WERI-Rb-1 (cell line): ENCODE measurements around the gene VIP.

Experiments
- DNase-seq: peaks from one replicate; pipeline ENCODE4 v3.0.0-alpha.2; 2020
- H3K27ac ChIP-seq: fragments of 250-450 bp; sonication (Bioruptor Pico); 2 replicates; pipeline ENCODE4 v1.5.1; 2020; ENCODE audit warnings: mild to moderate bottlenecking, moderate library complexity
- H3K27me3 ChIP-seq: fragments of 250-450 bp; sonication (Bioruptor Pico); 2 replicates; pipeline ENCODE4 v1.5.1; 2021; ENCODE audit warnings: mild to moderate bottlenecking, low read depth, moderate library complexity; ENCODE audit not compliant: insufficient read depth, severe bottlenecking
- H3K36me3 ChIP-seq: fragments of 250-450 bp; sonication (Bioruptor Pico); 2 replicates; pipeline ENCODE4 v1.5.1; 2020; ENCODE audit warnings: mild to moderate bottlenecking, moderate library complexity
- H3K4me3 ChIP-seq: 2 replicates; pipeline ENCODE4 v1.5.1; 2011; ENCODE audit warnings: low read depth, mild to moderate bottlenecking, control low read depth, low read length
- H3K9me3 ChIP-seq: fragments of 250-450 bp; sonication (Bioruptor Pico); 2 replicates; pipeline ENCODE4 v1.5.1; 2021; ENCODE audit warnings: mild to moderate bottlenecking, moderate library complexity; ENCODE audit not compliant: severe bottlenecking
- CTCF ChIP-seq: IDR thresholded peaks from 2 replicates; pipeline ENCODE4 v1.5.1; 2011; ENCODE audit warnings: low read depth, mild to moderate bottlenecking, control low read depth, inconsistent platforms, low read length

VIP gene

GRCh38 chr6:152769159-152769558, 18.6 kb downstream of the VIP start:
- Histone ChIP-seq H3K9me3 (no peaks in the 10 kb centered on the region), H3K27me3 (peaks cover 6% of the 10 kb centered on the region), H3K27ac (no peak overlapping the region), H3K36me3 (no peaks in the 10 kb centered on the region), H3K4me3 (no peak overlapping the region)
- no peak for DNase-seq
- TF ChIP-seq CTCF: no peak

- Histone ChIP-seq H3K36me3 (no peaks in the 10 kb centered on the region), H3K27ac (no peak overlapping the region), H3K4me3 (no peak overlapping the region), H3K27me3 (peaks cover 6% of the 10 kb centered on the region), H3K9me3 (no peaks in the 10 kb centered on the region)
- no peak for TF ChIP-seq CTCF
- no peak for DNase-seq
Observed at GRCh38 chr6:152769993-152770392, 19.4 kb downstream of the VIP start.

GRCh38 chr6:152771061-152771687, 20.6 kb downstream of the VIP start:
- Histone ChIP-seq H3K4me3 (no peak overlapping the region), H3K9me3 (no peaks in the 10 kb centered on the region), H3K36me3 (no peaks in the 10 kb centered on the region), H3K27me3 (peaks cover 5% of the 10 kb centered on the region), H3K27ac (no peak overlapping the region)
- no peak for TF ChIP-seq CTCF
- no peak for DNase-seq

- no peak overlapping the region for H3K4me3 ChIP-seq
- no peaks in the 10 kb centered on the region for H3K36me3 ChIP-seq
- no peak overlapping the region for H3K27ac ChIP-seq
- no peaks in the 10 kb centered on the region for H3K27me3 ChIP-seq
- H3K9me3 ChIP-seq: no peaks in the 10 kb centered on the region
- DNase-seq: no peak
- TF ChIP-seq CTCF: no peak
Observed at GRCh38 chr6:152775428-152775827, 24.8 kb downstream of the VIP start.

GRCh38 chr6:152776833-152777232, 26.2 kb downstream of the VIP start:
- Histone ChIP-seq H3K27ac (no peak overlapping the region), H3K9me3 (no peaks in the 10 kb centered on the region), H3K36me3 (no peaks in the 10 kb centered on the region), H3K27me3 (no peaks in the 10 kb centered on the region), H3K4me3 (no peak overlapping the region)
- no peak for DNase-seq
- TF ChIP-seq CTCF: no peak
